Stimulated activated CD4-positive, alpha-beta T cell treated with anti-CD3 and anti-CD28 coated beads, Interleukin-15, amount 100 ng/mL, for 1 hour (primary cell): Measurements from ENCODE around the gene AACS.

ENCODE experiments used
- DNase-seq, 2 donors: peaks; one replicate each; pipeline ENCODE4 v3.0.0-alpha.2; 2020; ENCODE audit warnings: low read depth in 1 of 2, low spot score in 1 of 2

Gene AACS

DNA sequence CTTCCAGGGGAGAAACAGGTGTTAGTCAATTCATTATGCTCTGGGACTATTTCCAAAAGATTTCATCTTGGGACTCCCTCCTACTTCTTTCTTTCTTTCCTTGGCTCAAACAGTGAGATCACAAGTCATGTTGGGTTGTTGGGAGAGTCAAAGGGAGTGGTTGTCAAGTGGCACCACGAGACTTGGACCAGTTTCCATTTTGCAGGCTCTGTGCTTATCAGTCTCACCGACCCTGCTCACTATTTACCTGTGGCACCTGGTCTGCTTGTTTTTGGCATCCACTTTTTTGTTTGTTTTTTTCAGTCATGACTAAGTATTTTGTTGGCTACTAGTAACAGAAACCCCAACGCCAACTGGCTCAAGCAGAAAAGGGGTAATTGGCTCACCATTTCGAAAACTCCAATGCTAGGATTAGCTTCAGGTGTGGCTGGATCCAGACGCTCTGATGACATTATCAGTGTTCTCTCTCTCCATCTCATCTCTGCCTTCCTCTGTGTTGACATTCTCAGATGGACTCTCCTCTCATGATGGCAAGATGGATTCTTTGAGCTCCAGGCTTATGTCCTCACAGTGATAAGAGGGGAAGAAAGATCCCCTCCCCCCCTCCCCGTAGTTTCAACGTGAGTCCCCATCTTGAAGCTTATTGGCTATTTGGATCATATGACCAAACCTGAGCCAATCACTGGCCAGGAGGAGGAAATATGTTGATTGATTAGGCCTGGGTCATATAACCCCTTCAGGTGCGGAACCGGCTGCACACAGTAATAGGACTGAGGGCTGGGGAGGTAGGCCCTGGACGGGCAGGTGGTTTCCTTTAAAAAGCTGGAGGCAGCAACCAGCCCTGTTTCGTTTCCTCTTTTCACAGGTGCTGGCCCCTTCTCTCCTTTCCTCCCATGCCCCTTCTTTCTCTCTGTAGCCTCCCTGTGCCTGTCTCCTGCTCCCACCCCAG lies 84.2 kb downstream of the AACS start:
- no peak for DNase-seq

DNA sequence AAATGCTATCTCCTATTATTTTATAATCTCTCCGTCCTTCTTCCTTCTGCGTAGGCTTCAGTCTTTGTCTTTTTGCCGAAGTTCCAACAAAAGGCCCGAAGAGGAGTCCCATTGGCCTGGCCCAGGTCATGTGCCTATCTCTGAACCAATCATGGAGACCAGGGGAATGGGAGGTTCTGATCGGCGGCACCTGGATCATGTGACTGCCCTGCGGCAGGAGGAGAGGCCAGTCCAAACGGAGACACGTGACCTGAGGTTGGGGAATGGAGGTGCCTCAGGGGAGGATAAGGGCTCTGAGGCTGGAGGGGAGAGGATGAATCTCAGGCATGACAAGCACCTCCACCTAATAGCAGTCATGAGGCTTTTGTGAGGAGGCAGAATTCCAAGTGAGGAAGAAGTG lies 86.0 kb downstream of the AACS start:
- no peak for DNase-seq

DNA sequence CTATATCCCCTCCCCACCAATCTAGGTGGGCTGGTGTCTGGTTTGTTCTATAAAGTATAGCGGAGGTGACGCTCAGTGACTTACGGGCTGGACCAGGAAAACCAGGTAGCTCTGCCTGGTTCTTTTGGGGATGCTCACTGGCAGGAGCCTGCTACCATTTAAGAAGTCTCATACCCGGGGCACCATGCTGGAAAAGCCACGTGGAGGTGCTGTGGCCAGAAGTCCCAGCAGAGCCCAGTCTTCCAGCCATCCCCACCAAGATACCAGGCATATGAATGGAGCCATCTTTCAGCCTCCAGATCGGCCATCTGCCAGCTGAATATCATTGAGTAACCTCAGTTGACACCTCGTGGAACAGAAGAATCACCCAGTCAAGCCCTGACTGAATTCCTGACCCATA lies 87.2 kb downstream of the AACS start:
- no peak for DNase-seq

DNA sequence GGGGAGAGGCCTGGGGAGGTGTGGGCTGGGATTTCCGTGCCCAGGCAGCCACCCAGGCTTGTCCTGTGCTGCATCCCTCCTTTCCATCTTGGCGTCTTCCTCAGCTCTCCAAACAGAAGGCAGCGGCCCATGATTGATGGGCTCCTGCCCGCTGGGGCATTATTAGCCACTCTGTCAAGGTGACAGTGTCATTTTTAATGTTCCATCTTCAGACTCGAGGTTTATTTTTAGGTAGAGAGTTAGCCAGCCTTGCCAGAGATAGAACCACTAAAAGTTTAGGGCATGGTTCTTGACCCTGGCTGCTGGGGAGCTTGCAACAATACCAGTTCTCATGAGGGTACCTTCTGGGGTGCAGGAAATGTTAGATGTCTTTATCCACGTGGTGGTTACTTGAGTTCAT lies 90.1 kb downstream of the AACS start:
- DNase-seq, result no peak

DNA sequence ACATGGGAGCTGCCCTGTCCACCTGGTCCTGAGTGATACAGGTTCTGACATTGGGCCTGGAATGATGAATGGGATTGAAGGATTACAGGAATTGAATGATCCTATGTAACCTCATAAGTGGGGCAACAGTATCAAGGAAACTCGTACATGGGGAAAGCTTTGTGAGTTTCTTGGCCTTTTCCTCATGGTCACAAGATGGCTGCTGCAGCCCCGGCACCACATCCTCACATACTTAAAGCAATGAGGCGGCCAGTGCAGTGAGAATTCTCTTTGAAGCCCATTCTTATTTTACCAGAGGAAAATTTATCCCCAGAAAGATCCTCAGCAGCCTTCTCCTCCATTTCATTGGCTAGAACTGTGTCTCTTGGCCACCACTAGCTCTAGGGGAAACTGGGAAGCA lies 91.9 kb downstream of the AACS start:
- DNase-seq, result no peak

DNA sequence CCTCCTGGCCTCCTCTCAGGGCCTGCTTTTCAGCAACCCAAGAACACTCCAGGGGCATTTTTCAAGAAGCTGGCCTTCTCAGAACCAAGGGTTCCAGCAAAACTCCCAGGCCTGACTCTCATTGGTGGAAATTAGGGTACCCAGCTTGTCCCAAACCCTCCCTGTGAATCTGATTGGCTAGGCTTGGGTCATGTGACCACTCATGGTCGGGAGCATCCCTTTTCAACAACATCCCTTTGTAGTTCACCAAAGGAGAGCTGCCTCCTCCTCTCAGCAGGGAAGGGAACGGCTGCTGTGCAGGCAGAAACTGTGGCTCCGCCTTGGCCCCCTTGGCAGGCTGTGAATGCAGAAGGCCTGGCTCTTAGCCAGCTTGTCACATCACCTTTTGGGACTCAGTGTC lies 94.5 kb downstream of the AACS start:
- no peak for DNase-seq

DNA sequence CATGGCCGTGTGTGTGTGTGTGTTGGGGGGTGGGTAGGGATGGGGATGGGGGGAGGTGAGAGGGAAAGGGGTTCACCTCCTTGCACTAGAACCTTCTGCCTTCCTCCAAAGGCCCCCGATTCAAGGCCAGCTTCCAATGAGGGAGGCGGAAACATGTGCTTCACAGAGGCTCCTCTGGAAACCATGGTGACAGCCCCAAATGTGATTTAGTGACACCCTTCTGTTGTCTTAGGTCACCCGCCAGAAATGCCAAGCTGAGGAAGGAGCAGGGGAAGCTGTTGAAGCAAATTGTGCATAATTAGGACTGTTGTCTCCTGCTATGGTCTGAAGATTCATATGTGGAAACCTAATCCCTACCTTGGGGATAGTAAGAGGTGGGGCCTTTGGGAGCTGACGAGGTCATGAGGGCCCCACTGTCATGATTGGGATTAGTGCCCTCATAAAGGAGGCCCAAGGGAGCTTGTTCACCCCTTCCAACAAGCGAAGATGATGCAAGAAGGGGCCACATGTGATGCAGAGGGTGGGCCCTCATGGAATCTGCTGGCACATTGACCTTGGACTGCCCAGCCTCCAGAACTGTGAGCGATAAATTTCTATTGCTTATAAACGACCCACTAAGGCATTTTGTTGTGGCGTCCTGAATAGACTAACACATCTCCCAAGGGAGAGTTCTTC lies 95.2 kb downstream of the AACS start:
- DNase-seq, result no peak

DNA sequence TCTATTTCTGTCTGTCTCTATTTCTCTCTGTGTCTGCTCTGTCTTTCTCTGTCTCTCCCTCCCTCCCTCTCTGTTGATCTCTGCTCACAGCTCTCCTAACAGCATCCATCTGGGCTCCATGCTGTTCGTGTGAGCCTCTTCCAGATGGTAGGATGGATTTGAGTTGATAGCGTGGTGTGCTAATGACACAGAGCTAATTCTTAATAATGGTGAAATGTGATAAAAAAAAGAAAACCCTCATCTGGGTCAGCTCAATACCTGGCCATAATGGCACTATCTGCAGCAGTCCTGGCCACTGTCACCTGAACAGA lies 96.4 kb downstream of the AACS start:
- DNase-seq, result no peak

DNA sequence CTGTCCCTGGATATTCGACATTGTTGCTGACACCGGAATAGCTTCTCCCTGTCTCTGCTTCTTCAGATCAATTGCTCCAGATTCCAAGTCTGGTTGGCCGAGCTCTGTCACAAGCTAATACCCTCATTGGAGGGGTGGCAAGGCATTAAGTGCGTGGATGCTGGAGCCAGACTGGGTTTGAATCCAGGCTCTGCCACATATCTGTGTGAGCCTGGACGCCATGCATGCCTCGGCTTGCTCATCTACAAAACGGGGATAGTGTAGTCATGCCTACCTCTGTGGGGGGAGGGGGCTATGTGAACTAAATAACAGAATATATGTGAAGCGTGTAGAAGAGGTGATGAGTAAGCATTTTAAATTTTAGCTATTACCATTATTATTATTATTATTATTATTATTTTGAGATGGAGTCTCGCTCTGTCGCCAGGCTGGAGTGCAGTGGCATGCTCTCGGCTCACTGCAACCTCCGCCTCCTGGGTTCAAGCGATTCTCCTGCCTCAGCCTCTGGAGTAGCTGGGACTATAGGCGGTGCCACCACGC lies 97.3 kb downstream of the AACS start:
- no peak for DNase-seq

DNA sequence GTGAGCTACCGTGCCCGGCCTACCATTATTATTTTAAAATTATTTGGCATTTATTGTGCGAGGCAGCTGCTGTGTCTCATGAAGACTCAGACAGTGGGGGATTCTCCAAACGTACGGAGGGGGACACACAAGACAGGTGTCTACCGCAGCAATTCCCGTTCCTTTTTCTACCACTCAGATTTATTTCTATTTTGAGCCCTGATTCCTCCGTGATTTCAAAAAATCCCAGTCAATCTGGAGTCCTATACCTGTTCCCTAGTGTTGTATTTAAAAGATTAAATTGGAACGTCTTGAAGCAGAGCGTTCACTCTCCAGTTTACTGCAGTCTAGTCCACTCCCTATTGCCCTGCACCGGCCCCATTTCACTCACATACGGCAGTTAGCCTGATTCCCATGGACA lies 97.9 kb downstream of the AACS start:
- DNase-seq, result no peak

DNA sequence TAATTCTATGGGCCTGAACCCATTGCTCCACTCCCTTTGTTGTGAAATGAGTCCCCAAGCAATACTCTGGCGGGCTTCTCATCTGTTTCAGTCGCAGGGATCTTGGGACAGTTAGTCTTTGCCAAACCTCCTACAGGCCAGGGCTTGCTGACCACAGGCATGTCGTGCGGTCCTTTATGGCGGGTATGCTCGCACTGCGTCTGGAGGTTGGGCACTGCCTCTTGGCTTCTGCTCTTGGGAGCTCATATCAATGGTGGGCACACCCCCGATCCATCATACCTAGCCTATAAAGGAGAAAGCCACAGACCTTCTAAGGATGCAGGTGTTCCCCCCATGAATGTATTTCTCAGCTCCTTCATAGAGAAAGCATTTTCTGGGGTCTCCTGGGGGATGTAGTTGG lies 99.3 kb downstream of the AACS start:
- no peak for DNase-seq

DNA sequence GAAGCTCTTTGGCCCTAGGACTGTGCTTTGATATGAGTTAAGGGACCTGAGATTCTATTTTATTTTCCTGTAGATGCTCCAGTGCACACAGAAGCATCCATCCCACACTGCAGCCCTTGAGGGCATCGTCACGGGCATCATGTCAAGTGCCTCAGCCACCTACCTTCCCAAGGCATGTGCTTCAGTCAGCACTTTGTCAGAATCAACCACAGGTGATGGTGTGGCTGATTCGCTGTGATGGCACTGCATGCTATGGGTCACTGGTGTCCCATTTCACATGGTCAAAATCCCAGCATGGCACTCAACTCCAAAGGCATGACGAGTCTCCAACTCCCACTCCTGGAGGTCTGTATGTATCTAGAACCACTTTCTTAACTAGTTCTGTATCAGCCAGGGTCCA lies 100.8 kb downstream of the AACS start:
- no peak for DNase-seq

DNA sequence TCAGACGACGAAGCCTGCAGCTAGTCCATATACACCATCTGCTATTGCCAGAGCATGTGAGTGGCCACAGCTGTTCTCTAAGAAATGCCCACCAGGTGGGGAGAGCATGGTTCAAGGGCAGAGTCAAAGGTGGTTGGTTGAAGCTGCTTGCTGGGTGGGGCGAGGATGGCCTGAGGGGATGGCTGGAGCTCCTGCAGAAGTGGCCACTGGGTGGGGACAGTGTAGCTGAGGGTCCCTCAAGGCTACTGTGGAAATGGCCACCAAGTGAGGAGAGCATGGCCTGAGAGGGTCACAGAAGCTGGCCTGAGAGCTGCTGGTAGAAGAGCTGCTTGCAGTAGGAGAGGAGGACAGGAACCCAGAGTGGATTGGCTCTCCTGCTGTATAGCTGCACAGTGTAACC lies 102.4 kb downstream of the AACS start:
- DNase-seq, result no peak

DNA sequence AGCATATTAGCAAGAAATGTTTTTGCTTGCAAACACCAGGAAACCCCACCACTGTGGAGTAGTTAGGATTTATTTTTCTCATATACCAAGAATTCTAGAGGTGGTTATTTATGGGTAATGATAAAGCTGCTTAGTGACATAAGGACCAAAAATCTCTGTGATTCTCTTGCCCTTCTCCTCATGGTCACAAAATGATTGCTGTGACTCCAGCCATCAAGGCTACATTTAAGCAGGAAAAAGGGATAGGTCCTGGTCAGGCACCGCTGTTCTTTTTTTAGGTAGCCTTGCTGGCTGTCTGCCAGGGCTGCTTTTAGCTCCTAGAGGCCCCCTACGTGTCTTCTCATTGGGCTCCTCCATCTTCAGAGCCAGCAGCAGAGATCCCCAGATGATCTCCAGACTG lies 104.2 kb downstream of the AACS start:
- DNase-seq, result no peak

DNA sequence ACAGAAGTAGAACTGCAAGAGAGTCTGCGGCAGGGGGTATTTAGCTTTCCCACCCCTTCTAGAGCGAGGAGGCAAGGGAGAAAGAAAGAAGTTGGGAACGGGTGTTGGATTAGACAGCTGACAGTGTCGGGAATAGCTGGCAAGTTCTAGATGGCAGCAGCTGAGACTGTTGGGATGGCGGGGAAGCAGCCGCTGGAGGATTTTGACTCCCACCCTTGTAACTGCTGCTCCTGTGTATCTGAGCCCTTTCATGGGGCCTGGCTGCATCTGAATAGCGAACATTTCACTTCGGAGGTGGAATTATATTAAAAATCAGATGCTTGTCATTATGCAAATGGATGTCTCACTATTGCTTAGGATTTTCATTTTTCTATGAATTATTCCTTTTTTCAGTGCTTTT lies 104.6 kb downstream of the AACS start:
- DNase-seq, result no peak

DNA sequence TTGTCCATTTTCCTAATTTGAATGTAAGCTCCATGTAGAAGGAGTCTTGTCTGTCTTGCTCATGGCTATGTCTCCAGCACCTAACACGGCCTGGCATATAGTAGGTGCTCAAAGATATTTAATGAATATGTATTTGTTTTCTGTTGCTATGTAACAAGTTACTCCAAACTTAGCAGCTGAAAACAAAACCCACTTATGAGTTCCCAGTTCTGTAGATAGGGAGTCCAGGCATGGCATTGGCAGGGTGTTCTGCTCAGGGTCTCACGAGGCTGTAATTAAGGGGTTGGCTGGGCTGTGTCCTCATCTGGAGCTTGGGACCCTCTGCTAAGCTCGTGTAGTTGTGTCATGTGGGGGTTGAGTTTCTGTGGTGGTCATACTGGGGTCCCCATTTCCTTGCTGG lies 106.0 kb downstream of the AACS start:
- DNase-seq, result no peak

DNA sequence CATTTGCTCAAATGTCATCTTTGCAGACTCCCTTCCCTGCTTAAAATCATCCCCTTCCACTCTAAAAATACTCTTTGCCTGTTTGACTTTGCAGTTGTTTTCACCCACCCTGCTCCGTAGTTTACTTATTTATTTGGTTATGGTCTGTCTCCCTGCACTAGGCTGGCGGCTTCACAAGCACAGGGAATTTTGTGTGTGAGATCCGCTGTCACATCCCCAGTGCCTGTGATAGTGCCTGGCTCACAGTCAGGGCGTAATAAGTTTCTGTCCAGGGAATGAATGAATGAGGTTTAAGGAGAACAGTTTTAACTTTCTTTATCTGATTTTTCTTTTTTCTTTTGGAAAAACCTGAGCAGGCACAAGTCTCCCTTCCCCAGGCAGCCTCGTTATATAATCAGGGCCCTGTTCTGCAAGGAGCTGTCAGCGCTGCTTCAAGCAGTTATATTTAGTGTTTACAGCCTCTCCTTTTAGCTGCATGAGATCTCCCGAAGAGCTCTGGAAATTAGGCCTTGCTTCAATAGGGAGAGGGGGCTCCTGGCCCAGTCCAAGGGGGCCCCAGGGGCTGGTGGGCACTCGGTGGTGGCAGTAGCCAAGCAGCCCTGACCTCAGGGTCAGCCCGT lies 107.1 kb downstream of the AACS start:
- DNase-seq, result no peak

DNA sequence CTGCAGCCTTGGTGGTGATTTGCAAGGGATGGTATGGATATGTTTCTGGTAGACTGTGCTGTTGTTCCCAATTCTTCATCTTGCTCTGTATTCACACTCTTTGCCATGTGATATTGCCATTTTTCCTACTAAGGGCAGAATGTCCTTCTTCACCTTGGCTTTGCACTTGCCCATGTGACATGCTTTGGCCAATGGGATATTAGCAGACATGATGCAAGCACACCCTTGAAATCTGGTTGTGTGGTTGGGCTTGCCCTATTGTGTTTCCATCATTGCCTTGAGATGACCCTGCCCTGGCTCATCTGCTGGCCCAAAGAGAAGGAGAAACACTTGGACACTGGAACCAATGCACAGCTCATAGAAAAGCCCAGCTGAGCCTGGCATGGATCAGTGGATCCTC lies 110.3 kb downstream of the AACS start:
- no peak for DNase-seq

DNA sequence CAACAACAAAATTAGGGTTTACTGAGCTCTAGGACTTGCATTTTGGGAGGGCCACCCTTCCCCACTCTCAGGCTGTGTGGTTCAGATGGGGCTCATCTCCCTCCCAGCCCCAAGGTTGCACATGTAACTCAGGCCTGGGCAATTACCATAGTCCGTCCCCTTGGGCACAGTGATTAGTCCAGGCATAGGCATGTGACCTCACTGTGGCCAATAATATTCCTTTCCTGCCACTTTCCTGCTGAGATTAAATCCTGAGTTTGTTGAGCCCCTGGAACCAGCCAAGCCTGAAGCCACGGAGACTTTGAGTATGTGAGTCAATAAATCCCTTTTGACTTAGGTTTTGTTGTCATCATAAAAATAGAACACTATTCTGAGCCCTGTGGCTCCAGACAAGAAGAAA lies 113.0 kb downstream of the AACS start:
- no peak for DNase-seq

DNA sequence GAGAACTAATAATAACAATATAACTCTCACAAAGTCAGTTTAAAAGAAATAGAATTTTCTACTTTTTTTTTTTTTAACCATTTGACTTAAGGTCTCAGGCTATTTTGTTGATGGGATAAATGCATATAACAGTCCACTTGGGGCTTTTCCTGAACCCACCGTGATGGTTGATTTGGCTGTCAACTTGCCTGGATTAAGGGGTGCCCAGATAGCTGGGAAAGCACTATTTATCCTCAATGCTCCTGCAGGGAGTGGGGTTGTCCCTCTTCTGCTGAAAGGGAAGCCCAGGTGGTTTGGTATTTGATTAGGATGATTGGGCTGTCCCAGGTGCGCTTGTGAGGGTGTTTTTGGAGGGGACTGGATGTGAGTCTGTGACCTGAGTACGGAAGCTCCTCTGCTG lies 114.9 kb downstream of the AACS start:
- no peak for DNase-seq

DNA sequence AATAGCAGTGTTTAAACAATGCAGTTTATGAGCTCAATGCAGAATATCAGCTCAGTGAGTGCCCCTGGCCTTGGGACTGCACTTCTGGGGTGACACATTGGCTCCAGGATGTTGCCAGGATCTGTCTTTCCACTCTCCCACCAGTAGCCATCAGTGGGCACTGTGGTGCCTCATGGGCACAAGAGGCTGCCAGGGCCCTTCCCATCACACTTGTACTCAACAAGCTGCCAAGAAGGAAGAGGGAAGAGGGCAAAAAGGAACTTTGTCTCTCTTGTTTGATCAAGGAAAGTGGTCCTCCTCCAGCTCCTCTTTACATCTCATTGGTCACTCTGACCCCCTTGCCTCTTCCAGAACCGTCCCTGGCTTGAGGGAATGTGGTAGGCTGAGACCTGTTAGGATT lies 115.9 kb downstream of the AACS start:
- no peak for DNase-seq
